H9 (cell line): ENCODE measurements around the gene ENTPD6. TPM values are rescaled to one million over a fixed set of nuclear protein-coding genes. Genes with fewer than 3 reads are reported as not detected.

Experiments used
- DNase-seq: peaks from one replicate; pipeline ENCODE4 v3.0.0-alpha.2; 2017
- H2AFZ ChIP-seq: one replicate; pipeline ENCODE4 v1.6.1; 2013; ENCODE audit warnings: mild to moderate bottlenecking, low read length, control low read depth, moderate library complexity
- H2AK5ac ChIP-seq: 2 replicates; pipeline ENCODE4 v1.6.1; 2013; ENCODE audit warnings: low read length, control low read depth, mixed read lengths; ENCODE audit not compliant: insufficient read length
- H2BK120ac ChIP-seq: one replicate; pipeline ENCODE4 v1.6.1; 2013; ENCODE audit warnings: low read depth, mild to moderate bottlenecking, low read length, control low read depth, inconsistent platforms; ENCODE audit not compliant: poor library complexity, severe bottlenecking
- H2BK12ac ChIP-seq: 2 replicates; pipeline ENCODE4 v1.6.1; 2013; ENCODE audit warnings: low read length, control low read depth, mixed read lengths, low read depth; ENCODE audit not compliant: insufficient read length
- H2BK15ac ChIP-seq: 2 replicates; pipeline ENCODE4 v1.6.1; 2013; ENCODE audit warnings: low read depth, low read length, control low read depth
- H2BK20ac ChIP-seq: one replicate; pipeline ENCODE4 v1.6.1; 2013; ENCODE audit warnings: low read depth, mild to moderate bottlenecking, low read length, control low read depth, inconsistent platforms; ENCODE audit not compliant: poor library complexity, severe bottlenecking
- H2BK5ac ChIP-seq: 2 replicates; pipeline ENCODE4 v1.6.1; 2013; ENCODE audit warnings: low read length, control low read depth, mixed read lengths; ENCODE audit not compliant: insufficient read length
- H3K14ac ChIP-seq: 2 replicates; pipeline ENCODE4 v1.6.1; 2013; ENCODE audit warnings: low read length, control low read depth; ENCODE audit not compliant: insufficient read depth
- H3K18ac ChIP-seq: 2 replicates; pipeline ENCODE4 v1.6.1; 2013; ENCODE audit warnings: low read depth, mild to moderate bottlenecking, mixed read lengths, low read length, control low read depth; ENCODE audit not compliant: insufficient read length
- H3K23ac ChIP-seq: 2 replicates; pipeline ENCODE4 v1.6.1; 2013; ENCODE audit warnings: low read length, control low read depth, mixed read lengths, low read depth; ENCODE audit not compliant: insufficient read length
- H3K23me2 ChIP-seq: 2 replicates; pipeline ENCODE4 v1.6.1; 2013; ENCODE audit warnings: low read depth, mild to moderate bottlenecking, mixed read lengths, low read length, control low read depth; ENCODE audit not compliant: insufficient read length, poor library complexity, severe bottlenecking
- H3K27ac ChIP-seq: 2 replicates; pipeline ENCODE4 v1.5.1; 2013; ENCODE audit warnings: low read length, control low read depth, mixed read lengths, low read depth; ENCODE audit not compliant: insufficient read length
- H3K27me3 ChIP-seq: 2 replicates; pipeline ENCODE4 v1.6.1; 2013; ENCODE audit warnings: low read length, control low read depth, inconsistent platforms; ENCODE audit not compliant: insufficient read depth
- H3K4ac ChIP-seq: 2 replicates; pipeline ENCODE4 v1.6.1; 2013; ENCODE audit warnings: low read depth, mild to moderate bottlenecking, control low read depth, inconsistent platforms, low read length, moderate library complexity
- H3K4me1 ChIP-seq: 2 replicates; pipeline ENCODE4 v1.6.1; 2013; ENCODE audit warnings: low read length, control low read depth, inconsistent platforms; ENCODE audit not compliant: insufficient read depth
- H3K4me2 ChIP-seq: 2 replicates; pipeline ENCODE4 v1.6.1; 2013; ENCODE audit warnings: low read length, control low read depth, mixed read lengths; ENCODE audit not compliant: insufficient read length, insufficient read depth
- H3K56ac ChIP-seq: 2 replicates; pipeline ENCODE4 v1.6.1; 2013; ENCODE audit warnings: low read depth, mild to moderate bottlenecking, mixed read lengths, low read length, control low read depth; ENCODE audit not compliant: insufficient read length
- H3K79me1 ChIP-seq: 2 replicates; pipeline ENCODE4 v1.6.1; 2013; ENCODE audit warnings: low read depth, mild to moderate bottlenecking, moderate library complexity, low read length, control low read depth, inconsistent platforms; ENCODE audit not compliant: insufficient read depth, poor library complexity, severe bottlenecking
- H3K79me2 ChIP-seq: 2 replicates; pipeline ENCODE4 v1.6.1; 2013; ENCODE audit warnings: low read length, control low read depth, inconsistent platforms; ENCODE audit not compliant: insufficient read depth
- H3K9ac ChIP-seq: 2 replicates; pipeline ENCODE4 v1.6.1; 2013; ENCODE audit warnings: low read length, control low read depth, mixed read lengths; ENCODE audit not compliant: insufficient read length; ENCODE audit errors: extremely low read depth
- H3K9me3 ChIP-seq: one replicate; pipeline ENCODE4 v1.6.1; 2013; ENCODE audit warnings: low read depth, low read length, inconsistent platforms; ENCODE audit not compliant: control insufficient read depth
- H3T11ph ChIP-seq: one replicate; pipeline ENCODE4 v1.6.1; 2013; ENCODE audit warnings: mild to moderate bottlenecking, low read length, control low read depth, inconsistent platforms
- H4K20me1 ChIP-seq: one replicate; pipeline ENCODE4 v1.6.1; 2013; ENCODE audit not compliant: control insufficient read depth, insufficient read length, insufficient read depth
- H4K5ac ChIP-seq: 2 replicates; pipeline ENCODE4 v1.6.1; 2013; ENCODE audit warnings: low read depth, mild to moderate bottlenecking, mixed read lengths, low read length, control low read depth; ENCODE audit not compliant: insufficient read length
- H4K8ac ChIP-seq: replicated peaks from 2 replicates; pipeline ENCODE4 v1.6.1; 2013; ENCODE audit warnings: low read length, control low read depth, mixed read lengths, low read depth; ENCODE audit not compliant: insufficient read length
- H4K91ac ChIP-seq: 2 replicates; pipeline ENCODE4 v1.6.1; 2013; ENCODE audit warnings: low read depth, mild to moderate bottlenecking, moderate library complexity, mixed read lengths, low read length, control low read depth; ENCODE audit not compliant: insufficient read length
- H3K27ac Mint-ChIP-seq, 3 experiments: 2 replicates in 2 of 3; 3 replicates in 1 of 3; pipeline ENCODE4 v1.8.0; 2020 to 2021; ENCODE audit warnings: mixed read lengths in 3 of 3, mild to moderate bottlenecking in 1 of 3, moderate library complexity in 1 of 3
- H3K27me3 Mint-ChIP-seq: 2 replicates; pipeline ENCODE4 v1.8.0; 2021; ENCODE audit warnings: low read depth, mild to moderate bottlenecking, moderate library complexity, mixed read lengths
- H3K36me3 Mint-ChIP-seq, 3 experiments: 2 replicates in 2 of 3; 3 replicates in 1 of 3; pipeline ENCODE4 v1.8.0; 2020 to 2021; ENCODE audit warnings: low read depth in 3 of 3, mixed read lengths in 3 of 3; ENCODE audit not compliant: insufficient read depth in 1 of 3
- H3K4me1 Mint-ChIP-seq, 2 experiments: 2 replicates each; pipeline ENCODE4 v1.8.0; 2020; ENCODE audit warnings: mixed read lengths in 2 of 2
- H3K4me3 Mint-ChIP-seq, 2 experiments: 2 replicates in 1 of 2; 3 replicates in 1 of 2; pipeline ENCODE4 v1.8.0; 2020 to 2021; ENCODE audit warnings: mild to moderate bottlenecking in 2 of 2, mixed read lengths in 2 of 2, moderate library complexity in 1 of 2
- H3K9me3 Mint-ChIP-seq, 2 experiments: 2 replicates in 1 of 2; 3 replicates in 1 of 2; pipeline ENCODE4 v1.8.0; 2020; ENCODE audit warnings: mild to moderate bottlenecking in 2 of 2, mixed read lengths in 2 of 2, moderate library complexity in 1 of 2
- WGBS: extraction: QIAGEN DNeasy Blood & Tissue Kit; methylation state at CpG from one replicate; pipeline ENCODE4 v1.1.7; 2013; ENCODE audit warnings: missing lambda C conversion rate, low lambda C conversion rate, mixed read lengths; ENCODE audit not compliant: insufficient read length; ENCODE audit errors: extremely low coverage; 5-methylcytosine and 5-hydroxymethylcytosine counted together
- total RNA-seq: library from RNA; stranded (reverse); gene quantifications from 2 replicates; pipeline ENCODE4 v1.2.1, GENCODE V29; 2021
- TF ChIP-seq, protein P1 (sequence below): fragments of 200-600 bp; sonication (generic); conservative IDR thresholded peaks from 3 replicates; pipeline ENCODE4 v1.8.0; 2021; ENCODE audit warnings: antibody characterized with exemption, mild to moderate bottlenecking

The ENTPD6 gene
- total RNA-seq, 1 experiment from 2014 or later = 57.4 TPM

- Histone ChIP-seq H2AFZ (no peak overlapping the region), H3K14ac (peak overlapping the region; percentile 66; the same call in 1 of the 2 replicates), H2BK20ac (no peak overlapping the region), H4K8ac (no peak overlapping the region), H3K79me1 (no peaks in the 10 kb centered on the region), H2BK15ac (no peak overlapping the region), H3K4ac (no peak overlapping the region), H2BK120ac (no peak overlapping the region), H3K9ac (no peak overlapping the region), H3K79me2 (no peaks in the 10 kb centered on the region), H3K4me1 (no peaks in the 10 kb centered on the region; the same call in 1 of the 2 replicates), H3K18ac (peak overlapping the region; percentile 1), H4K5ac (no peak overlapping the region), H3K9me3 (no peaks in the 10 kb centered on the region), H2AK5ac (no peak overlapping the region), H3K27me3 (no peaks in the 10 kb centered on the region; the same call in 1 of the 2 replicates), H3K23me2 (no peaks in the 10 kb centered on the region), H3K4me2 (no peak overlapping the region), H3K23ac (no peak overlapping the region), H4K91ac (no peak overlapping the region), H2BK5ac (no peak overlapping the region), H4K20me1 (no peaks in the 10 kb centered on the region), H3K27ac (no peak overlapping the region), H3T11ph (no peak overlapping the region), H3K56ac (no peak overlapping the region), H2BK12ac (no peak overlapping the region)
- H3K36me3 Mint-ChIP-seq = peaks cover 0 to 6% (median 5%) of the 10 kb centered on the region in 3 experiments; a peak in 2 of 7 replicates
- no peak overlapping the region for H3K4me3 Mint-ChIP-seq
- WGBS = no CpG with 5 or more reads among the region's 21 CpGs
- H3K27ac Mint-ChIP-seq = peak overlapping the region in 2 of 3 experiments; percentile 86 to 94; a peak in 4 of 7 replicates
- H3K9me3 Mint-ChIP-seq = no peaks in the 10 kb centered on the region
- H3K27me3 Mint-ChIP-seq = no peaks in the 10 kb centered on the region
- TF ChIP-seq, protein P1, sequence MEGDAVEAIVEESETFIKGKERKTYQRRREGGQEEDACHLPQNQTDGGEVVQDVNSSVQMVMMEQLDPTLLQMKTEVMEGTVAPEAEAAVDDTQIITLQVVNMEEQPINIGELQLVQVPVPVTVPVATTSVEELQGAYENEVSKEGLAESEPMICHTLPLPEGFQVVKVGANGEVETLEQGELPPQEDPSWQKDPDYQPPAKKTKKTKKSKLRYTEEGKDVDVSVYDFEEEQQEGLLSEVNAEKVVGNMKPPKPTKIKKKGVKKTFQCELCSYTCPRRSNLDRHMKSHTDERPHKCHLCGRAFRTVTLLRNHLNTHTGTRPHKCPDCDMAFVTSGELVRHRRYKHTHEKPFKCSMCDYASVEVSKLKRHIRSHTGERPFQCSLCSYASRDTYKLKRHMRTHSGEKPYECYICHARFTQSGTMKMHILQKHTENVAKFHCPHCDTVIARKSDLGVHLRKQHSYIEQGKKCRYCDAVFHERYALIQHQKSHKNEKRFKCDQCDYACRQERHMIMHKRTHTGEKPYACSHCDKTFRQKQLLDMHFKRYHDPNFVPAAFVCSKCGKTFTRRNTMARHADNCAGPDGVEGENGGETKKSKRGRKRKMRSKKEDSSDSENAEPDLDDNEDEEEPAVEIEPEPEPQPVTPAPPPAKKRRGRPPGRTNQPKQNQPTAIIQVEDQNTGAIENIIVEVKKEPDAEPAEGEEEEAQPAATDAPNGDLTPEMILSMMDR = no peak
- DNase-seq = no peak
- H3K4me1 Mint-ChIP-seq = peaks cover 15 to 23% of the 10 kb centered on the region in 2 experiments
These were observed 10.0 kb downstream of the ENTPD6 start for GRCh38 chr20:25205277-25206062.
